ENCODE data around the gene YBEY.
"Not testable (repeated sequence)": the region's sequence is repeated elsewhere in the genome, so short reads cannot be mapped to it uniquely, and the experiment has no call there.

The YBEY gene, protein sequence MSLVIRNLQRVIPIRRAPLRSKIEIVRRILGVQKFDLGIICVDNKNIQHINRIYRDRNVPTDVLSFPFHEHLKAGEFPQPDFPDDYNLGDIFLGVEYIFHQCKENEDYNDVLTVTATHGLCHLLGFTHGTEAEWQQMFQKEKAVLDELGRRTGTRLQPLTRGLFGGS

GRCh38 chr21:46285761-46286647 lies at the start of gene YBEY:
TSS of gene YBEY (plus strand) at chr21:46286342. CDS start at chr21:46286914, 572 bp downstream.
- DNase-seq (ENCODE audit: low read depth in 2 of 2) = peak; percentile 71 to 81

GRCh38 chr21:46237474-46237873 lies 48.7 kb upstream of the YBEY start:
- no peak for DNase-seq (ENCODE audit: low read depth in 2 of 2)

- DNase-seq (ENCODE audit: low read depth in 2 of 2) = no peak
Observed at GRCh38 chr21:46239817-46240325, 46.3 kb upstream of the YBEY start.

DNA sequence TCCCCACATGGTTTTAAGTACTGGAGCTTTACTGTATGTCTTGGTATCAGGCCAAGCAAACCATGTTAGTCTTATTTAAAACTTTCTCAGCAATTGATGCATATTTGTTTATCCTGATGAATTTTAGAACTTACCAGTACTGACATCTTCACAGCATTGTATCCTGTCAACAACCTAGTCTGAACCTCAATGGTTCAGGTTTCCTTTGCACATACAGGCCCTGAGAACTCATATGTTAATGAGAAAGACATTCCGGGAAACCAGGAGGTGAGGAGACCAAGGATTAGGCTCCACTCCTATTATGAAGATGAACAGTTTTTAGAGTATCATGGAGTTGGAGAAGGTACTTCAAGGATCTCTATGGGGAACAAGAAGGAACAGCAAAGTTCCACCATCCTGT lies 44.6 kb upstream of the YBEY start:
- not testable (repeated sequence) for DNase-seq (ENCODE audit: low read depth in 2 of 2)

DNA sequence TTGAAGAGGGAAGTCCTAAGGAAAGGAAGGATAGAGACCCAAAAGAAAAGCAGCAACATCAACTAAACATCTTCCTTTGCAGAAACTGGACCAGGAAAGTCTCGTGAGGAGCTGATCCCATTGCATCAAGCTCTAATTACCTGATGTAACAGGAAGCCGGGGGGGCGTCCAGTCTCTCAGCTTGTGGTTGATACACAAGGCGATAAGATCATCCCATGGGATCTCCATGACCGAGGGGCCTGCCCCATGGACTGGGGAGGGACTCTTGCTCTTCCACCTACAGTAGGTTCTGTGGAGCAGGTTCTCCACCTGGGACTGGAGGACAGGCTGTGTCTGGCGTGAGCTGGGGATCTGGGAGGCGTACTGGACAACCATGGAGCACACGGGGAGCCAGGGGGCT lies 42.8 kb upstream of the YBEY start:
- DNase-seq (ENCODE audit: low read depth in 2 of 2) = no peak

GRCh38 chr21:46243960-46244361 lies 42.2 kb upstream of the YBEY start:
- no peak for DNase-seq (ENCODE audit: low read depth in 2 of 2)

DNA sequence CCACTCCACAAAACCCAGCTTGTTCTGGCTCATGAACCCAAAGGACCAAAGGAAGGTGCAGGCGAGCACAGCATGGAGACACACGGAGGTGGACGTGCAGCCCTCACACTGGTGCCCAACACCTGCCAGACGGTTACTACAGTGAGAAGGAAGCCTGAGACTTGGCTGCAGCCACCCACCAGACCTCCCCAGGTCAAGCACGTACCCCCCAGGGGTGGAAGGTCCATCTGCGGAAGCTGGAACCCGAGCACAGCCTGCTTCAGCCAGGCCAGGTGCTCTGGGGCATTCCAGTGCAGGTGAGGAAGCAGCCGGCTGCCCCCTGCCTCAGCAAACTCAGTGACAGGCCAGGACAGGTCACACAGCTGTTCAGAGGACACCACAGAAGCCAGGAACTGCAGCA lies 41.5 kb upstream of the YBEY start:
- no peak for DNase-seq (ENCODE audit: low read depth in 2 of 2)

DNA sequence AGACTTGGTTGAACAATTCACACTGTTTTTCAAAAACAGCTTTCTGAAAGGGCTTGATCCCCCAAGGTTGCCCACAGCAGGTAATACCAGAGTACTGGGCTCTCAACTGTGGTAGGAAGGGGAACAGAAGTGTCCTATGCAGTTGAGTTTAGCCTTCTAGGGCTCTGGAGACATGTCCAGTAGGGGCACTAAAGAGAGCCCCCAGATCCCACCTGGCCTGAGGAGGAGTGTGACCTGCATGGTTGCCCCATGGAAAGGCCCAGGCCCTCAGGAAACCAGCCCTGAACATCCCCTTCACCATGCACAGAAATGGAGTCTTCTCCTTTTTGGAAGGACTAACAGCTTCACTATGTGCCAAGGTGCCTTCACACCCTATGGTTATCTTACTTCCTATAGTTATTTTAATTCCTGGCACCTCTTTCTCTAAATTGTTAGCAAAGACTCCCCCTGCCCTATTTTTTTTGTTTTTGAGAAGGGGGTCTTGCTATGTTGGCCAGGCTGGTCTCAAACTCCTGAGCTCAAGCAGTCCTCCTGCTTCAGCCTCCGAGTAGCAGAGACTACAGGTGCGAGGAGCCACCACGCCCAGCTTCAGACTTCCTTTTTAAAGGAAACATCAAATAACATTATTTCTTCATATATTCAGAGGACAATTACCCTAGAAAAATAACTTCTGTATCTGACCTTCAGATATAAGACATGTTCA lies 40.8 kb upstream of the YBEY start:
- no peak for DNase-seq (ENCODE audit: low read depth in 2 of 2)

DNA sequence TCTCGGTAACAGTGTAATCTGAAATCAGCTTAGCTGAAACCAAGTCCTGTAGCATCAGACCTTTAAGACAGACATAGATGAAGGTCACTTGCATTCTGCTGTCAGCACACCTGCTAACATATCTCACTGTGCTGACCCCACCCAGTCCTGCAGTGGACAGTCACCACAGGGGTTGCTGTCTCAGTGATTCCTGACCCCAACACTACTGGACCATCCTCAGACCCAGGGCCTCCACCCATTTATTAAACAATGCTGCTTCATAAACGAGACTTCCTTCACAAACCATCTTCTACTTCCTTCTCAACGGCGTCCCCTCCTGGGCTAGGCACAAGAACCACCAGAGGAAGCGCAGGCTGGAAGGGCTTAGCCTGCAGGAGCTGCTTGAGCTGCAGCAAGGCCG lies 39.8 kb upstream of the YBEY start:
- DNase-seq (ENCODE audit: low read depth in 2 of 2) = no peak

DNA sequence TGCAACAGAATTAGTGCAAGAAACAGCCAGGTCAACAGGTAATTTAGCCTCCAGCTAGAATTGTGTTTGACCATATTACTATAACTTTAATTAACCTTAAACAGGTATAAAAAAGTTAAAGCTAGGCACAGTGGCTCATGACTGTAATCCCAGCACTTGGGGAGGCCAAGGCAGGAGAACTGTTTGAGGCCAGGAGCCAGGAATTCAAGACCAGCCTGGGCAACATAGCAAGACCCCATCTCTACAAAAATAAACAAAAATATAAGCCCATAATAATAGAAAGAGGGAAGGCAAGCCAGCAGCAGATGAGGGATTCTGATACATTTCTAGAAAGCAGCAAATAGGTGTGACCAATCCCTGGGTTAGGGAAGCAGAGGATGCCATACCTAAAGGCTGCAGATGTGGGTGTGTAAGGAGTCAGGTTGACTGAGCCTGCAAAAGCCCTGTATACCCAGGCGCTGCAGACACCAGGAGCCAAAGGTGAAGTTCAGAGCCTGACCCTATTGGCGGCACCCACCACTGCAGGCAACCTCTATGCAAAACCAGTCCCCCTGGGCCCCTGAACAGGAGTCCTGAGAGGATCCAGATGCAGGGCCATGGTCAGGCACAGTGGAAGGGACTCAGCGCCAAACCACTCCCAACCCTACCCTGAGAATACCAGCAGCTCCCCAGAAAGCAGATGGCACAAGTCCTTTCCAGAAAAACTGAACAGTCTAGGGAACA lies 38.3 kb upstream of the YBEY start:
- no peak for DNase-seq (ENCODE audit: low read depth in 2 of 2)

DNA sequence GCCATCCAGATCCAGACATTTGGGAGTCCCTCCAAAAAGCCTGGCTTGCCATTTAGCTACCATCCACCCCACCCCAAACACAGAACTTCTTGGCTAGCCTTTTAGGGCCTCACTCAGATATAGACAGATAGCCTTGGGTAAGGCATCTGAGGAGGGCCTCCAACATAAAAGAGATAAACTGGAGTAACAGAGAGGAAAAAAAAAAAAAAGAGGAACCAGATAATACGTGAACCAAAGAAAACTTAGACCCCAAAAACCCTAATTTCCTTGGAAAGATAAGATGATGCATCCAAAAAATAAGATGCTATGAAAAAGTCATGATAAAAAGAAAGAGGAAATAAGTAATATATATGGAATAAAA lies 37.7 kb upstream of the YBEY start:
- DNase-seq (ENCODE audit: low read depth in 2 of 2) = no peak

DNA sequence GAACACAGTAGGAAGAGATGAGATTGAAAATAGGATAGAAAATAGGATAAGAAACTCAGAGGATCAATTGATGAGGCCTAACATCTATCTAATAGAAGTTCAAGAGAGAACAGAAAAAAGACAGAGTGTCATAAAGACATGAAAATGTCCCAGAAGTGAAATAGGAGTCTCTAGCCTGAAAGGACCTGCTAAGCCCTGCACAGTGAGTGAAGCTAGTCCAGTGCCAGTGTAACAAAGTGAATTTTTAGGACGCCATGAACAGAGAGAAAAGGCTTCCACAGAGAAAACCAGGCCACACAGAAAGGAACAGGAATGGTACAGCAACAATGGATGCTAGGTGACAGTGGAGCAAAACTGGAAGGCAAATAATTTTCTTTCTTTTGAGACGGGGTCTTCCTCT lies 37.3 kb upstream of the YBEY start:
- no peak for DNase-seq (ENCODE audit: low read depth in 2 of 2)

- no peak for DNase-seq (ENCODE audit: low read depth in 2 of 2)
Observed at GRCh38 chr21:46250146-46250725, 35.9 kb upstream of the YBEY start.

DNA sequence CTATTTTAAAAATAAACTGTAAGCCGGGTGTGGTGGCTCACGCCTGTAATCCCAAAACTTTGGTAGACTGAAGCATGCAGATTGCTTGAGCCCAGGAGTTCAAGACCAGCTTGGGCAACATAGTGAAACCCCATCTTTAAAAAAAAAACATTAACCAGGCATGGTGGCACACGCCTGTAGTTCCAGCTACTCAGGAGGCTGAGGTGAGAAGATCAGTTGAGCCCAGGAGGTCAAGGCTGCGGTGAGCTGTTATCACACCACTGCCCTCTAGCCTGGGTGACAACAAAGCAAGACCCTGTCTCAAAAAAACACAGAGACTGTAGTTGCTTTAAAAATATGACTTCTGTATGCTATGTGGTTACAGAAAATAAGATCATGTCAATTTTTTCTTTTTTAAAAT lies 33.3 kb upstream of the YBEY start:
- DNase-seq (ENCODE audit: low read depth in 2 of 2) = no peak

GRCh38 chr21:46253610-46254124 lies 32.5 kb upstream of the YBEY start:
- DNase-seq (ENCODE audit: low read depth in 2 of 2) = peak; percentile 4 to 28

GRCh38 chr21:46254208-46254975 lies 31.8 kb upstream of the YBEY start:
- no peak for DNase-seq (ENCODE audit: low read depth in 2 of 2)

GRCh38 chr21:46255166-46255565 lies 31.0 kb upstream of the YBEY start:
- no peak for DNase-seq (ENCODE audit: low read depth in 2 of 2)

GRCh38 chr21:46255758-46256337 lies 30.3 kb upstream of the YBEY start:
- DNase-seq (ENCODE audit: low read depth in 2 of 2) = no peak

- DNase-seq (ENCODE audit: low read depth in 2 of 2) = no peak
Observed at GRCh38 chr21:46256501-46256994, 29.6 kb upstream of the YBEY start.

All from activated CD4-positive, alpha-beta T cell treated with anti-CD3 and anti-CD28 coated beads for 24 hours (primary cell).